Astrocyte of the spinal cord (primary cell): ENCODE data around the gene QKI.
"Not testable (repeated sequence)": the region's sequence is repeated elsewhere in the genome, so short reads cannot be mapped to it uniquely, and the experiment has no call there.

Source experiments
- DNase-seq: peaks from one replicate; pipeline ENCODE4 v3.0.0; 2011; ENCODE audit warnings: low read depth, low spot score
- H3K4me3 ChIP-seq: 2 replicates; pipeline ENCODE4 v1.5.1; 2011; ENCODE audit warnings: low read depth, mild to moderate bottlenecking, low read length, moderate library complexity
- CTCF ChIP-seq: IDR thresholded peaks from 2 replicates; pipeline ENCODE4 v1.5.1; 2012; ENCODE audit warnings: low read depth, mild to moderate bottlenecking, low read length, inconsistent platforms
- in situ Hi-C: cut with HindIII; loops from 2 replicates; pipeline ENCODE4 v1.10.0; 2017; ENCODE audit warnings: low sequenced_read_pairs

The QKI gene

DNA sequence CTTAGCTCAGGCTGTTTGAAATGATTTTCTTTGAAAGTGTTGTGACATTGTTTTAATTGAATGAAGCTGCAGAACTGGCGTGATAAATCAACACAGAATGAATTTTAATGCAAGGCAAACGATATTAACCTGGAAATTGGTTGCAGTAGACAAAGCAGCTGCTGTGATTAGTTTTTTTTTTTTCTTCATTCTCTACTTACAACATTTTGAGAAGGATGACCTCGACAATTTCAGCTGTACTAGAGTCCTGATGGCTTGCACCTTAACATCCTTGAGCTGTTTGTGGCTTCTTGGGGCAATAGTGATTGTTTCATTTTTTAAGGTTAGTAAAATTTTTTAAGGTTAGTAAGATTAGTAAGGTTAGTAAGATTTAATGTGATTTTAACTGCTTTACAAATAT, 54.2 kb downstream of the QKI start:
- H3K4me3 ChIP-seq = no peak overlapping the region
- DNase-seq = no peak
- no peak for TF ChIP-seq CTCF
- in situ Hi-C loops = no loop called here

DNA sequence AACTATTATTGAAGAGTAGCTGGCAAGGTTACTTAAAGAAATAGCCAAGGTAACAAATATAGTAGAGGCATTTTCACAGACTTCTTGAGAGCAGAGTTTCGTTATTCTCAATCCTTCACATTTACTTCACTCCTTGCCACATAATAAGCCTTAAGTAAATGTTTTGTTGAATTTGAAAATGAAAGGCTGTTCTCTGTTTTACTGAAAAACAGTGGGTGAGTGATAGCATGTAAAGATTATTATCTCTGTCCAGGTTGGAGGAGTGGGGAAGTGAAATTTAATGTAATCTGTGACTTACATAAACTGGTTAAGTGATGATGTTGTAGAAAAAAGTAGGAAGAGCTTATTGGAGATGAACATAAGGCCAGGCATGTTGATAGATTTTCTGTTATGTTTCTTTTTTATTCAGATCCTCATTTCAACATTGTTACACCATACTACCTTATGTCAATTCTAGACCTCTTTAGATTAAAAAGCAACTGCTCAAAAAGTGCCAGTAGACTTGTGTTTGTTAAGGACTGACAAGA, 55.0 kb downstream of the QKI start:
- H3K4me3 ChIP-seq = no peak overlapping the region
- no peak for DNase-seq
- no peak for TF ChIP-seq CTCF
- in situ Hi-C loops = no loop called here

DNA sequence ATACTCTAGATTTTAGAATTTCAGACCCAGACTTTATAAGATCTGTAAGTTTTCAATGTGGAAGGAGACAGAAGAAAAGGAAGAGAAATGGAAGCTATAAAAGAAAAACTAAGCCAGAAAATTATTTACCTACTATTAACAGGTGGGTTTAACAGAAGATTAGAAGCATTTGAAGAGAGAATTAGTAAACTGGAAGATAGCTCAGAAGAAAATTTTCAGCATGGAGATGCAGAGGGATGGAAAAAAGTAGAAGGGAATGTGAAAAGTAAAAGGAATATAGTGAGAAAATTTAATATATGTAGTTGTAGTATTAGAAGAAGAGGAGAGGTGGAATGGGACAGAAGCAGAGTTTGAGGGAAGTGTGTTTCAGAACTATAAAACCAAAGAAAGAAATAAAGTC, 56.1 kb downstream of the QKI start:
- no peak for DNase-seq
- no peak for TF ChIP-seq CTCF
- in situ Hi-C loops = no loop called here
- H3K4me3 ChIP-seq = no peak overlapping the region

- in situ Hi-C loops = no loop called here
- H3K4me3 ChIP-seq = no peak overlapping the region
- DNase-seq = no peak
- TF ChIP-seq CTCF = no peak
These were observed 60.1 kb downstream of the QKI start for GRCh38 chr6:163474581-163474980.

GRCh38 chr6:163476946-163477345, 62.4 kb downstream of the QKI start:
- H3K4me3 ChIP-seq, in situ Hi-C loops, DNase-seq: not testable (repeated sequence)

- in situ Hi-C loops = no loop called here
- no peak for TF ChIP-seq CTCF
- DNase-seq = no peak
- no peak overlapping the region for H3K4me3 ChIP-seq
These were observed 68.6 kb downstream of the QKI start for GRCh38 chr6:163483107-163483506.

GRCh38 chr6:163485388-163485851, 70.9 kb downstream of the QKI start:
- no peak for DNase-seq
- no peak for TF ChIP-seq CTCF
- no peak overlapping the region for H3K4me3 ChIP-seq
- in situ Hi-C loops = no loop called here
